CD14-positive monocyte (primary cell): ENCODE results near the gene FAM219B. TPM values are rescaled to one million over a fixed set of nuclear protein-coding genes. Genes with fewer than 3 reads are reported as not detected.

ENCODE experiments used
- DNase-seq, 3 donors: peaks; one replicate each; pipeline ENCODE4 v3.0.0-alpha.2; 2011 to 2022
- H2AFZ ChIP-seq: 2 replicates; pipeline ENCODE4 v1.6.0; 2012; ENCODE audit warnings: mild to moderate bottlenecking, low read depth, low read length, inconsistent platforms; ENCODE audit not compliant: insufficient read depth, poor library complexity, severe bottlenecking
- H3K27ac ChIP-seq, 2 donors: 1 replicate in 1 of 2; 2 replicates in 1 of 2; pipeline ENCODE4 v1.5.1; 2012 to 2013; ENCODE audit warnings: low read length in 2 of 2, control low read depth in 1 of 2, inconsistent platforms in 1 of 2, low read depth in 1 of 2, mild to moderate bottlenecking in 1 of 2
- H3K27me3 ChIP-seq, 2 donors: one replicate each; pipeline versions ENCODE4 v1.6.0 to v1.6.1; 2011 to 2013; ENCODE audit warnings: low read length in 2 of 2; ENCODE audit not compliant: control insufficient read depth in 2 of 2, insufficient read depth in 2 of 2
- H3K36me3 ChIP-seq, 2 donors: replicated peaks in 1 of 2; 1 replicate in 1 of 2; 2 replicates in 1 of 2; pipeline versions ENCODE4 v1.5.1 to v1.6.1; 2012 to 2013; ENCODE audit warnings: low read length in 2 of 2, control low read depth in 1 of 2, inconsistent platforms in 1 of 2, mild to moderate bottlenecking in 1 of 2; ENCODE audit not compliant: insufficient read depth in 2 of 2, control insufficient read depth in 1 of 2
- H3K4me1 ChIP-seq, 2 donors: 1 replicate in 1 of 2; 2 replicates in 1 of 2; pipeline versions ENCODE4 v1.5.1 to v1.6.1; 2012 to 2013; ENCODE audit warnings: low read length in 2 of 2, control low read depth in 1 of 2, inconsistent platforms in 1 of 2, mild to moderate bottlenecking in 1 of 2, moderate library complexity in 1 of 2; ENCODE audit not compliant: insufficient read depth in 2 of 2, control insufficient read depth in 1 of 2
- H3K4me2 ChIP-seq: replicated peaks from 2 replicates; pipeline ENCODE3; 2012; ENCODE audit warnings: low read length, moderate library complexity, mild to moderate bottlenecking; ENCODE audit not compliant: poor library complexity, severe bottlenecking; ENCODE audit errors: extremely low read depth
- H3K4me3 ChIP-seq, 3 experiments: fragments of 200-600 bp in 1 of 3; sonication (generic) in 1 of 3; replicated peaks in 1 of 3; 1 replicate in 2 of 3; 2 replicates in 1 of 3; pipeline ENCODE4 v1.5.1; 2011 to 2013; ENCODE audit warnings: low read length in 3 of 3, mild to moderate bottlenecking in 3 of 3, control low read depth in 2 of 3, low read depth in 2 of 3, inconsistent platforms in 1 of 3, moderate library complexity in 1 of 3
- H3K79me2 ChIP-seq: 2 replicates; pipeline ENCODE4 v1.6.0; 2012; ENCODE audit warnings: mild to moderate bottlenecking, control low read depth, inconsistent platforms, low read length, moderate library complexity; ENCODE audit not compliant: insufficient read depth
- H3K9ac ChIP-seq: 2 replicates; pipeline ENCODE4 v1.6.0; 2017; ENCODE audit warnings: low read length, mild to moderate bottlenecking; ENCODE audit not compliant: insufficient read depth, poor library complexity, severe bottlenecking
- H3K9me3 ChIP-seq, 2 donors: replicated peaks in 1 of 2; 1 replicate in 1 of 2; 2 replicates in 1 of 2; pipeline versions ENCODE4 v1.5.1 to v1.6.1; 2012 to 2013; ENCODE audit warnings: low read length in 2 of 2, control low read depth in 1 of 2; ENCODE audit not compliant: control insufficient read depth in 1 of 2, insufficient read depth in 1 of 2
- H4K20me1 ChIP-seq: 2 replicates; pipeline ENCODE4 v1.6.0; 2012; ENCODE audit warnings: mild to moderate bottlenecking, low read length, control low read depth, moderate library complexity; ENCODE audit not compliant: insufficient read depth
- H3K27ac Mint-ChIP-seq, 7 donors: one replicate each; pipeline ENCODE4 v1.8.0; 2020; ENCODE audit warnings: mild to moderate bottlenecking in 7 of 7, mixed read lengths in 7 of 7, moderate library complexity in 6 of 7, inconsistent platforms in 2 of 7
- H3K27me3 Mint-ChIP-seq, 3 donors: one replicate each; pipeline ENCODE4 v1.8.0; 2021 to 2022; ENCODE audit warnings: low read depth in 3 of 3, mild to moderate bottlenecking in 3 of 3, mixed read lengths in 3 of 3, moderate library complexity in 3 of 3, inconsistent platforms in 1 of 3
- H3K36me3 Mint-ChIP-seq, 2 donors: one replicate each; pipeline ENCODE4 v1.8.0; 2020; ENCODE audit warnings: mixed read lengths in 2 of 2, inconsistent platforms in 1 of 2, mild to moderate bottlenecking in 1 of 2
- H3K4me1 Mint-ChIP-seq: one replicate; pipeline ENCODE4 v1.8.0; 2020; ENCODE audit warnings: mild to moderate bottlenecking, mixed read lengths
- H3K4me3 Mint-ChIP-seq, 2 donors: one replicate each; pipeline ENCODE4 v1.8.0; 2020; ENCODE audit warnings: mild to moderate bottlenecking in 2 of 2, mixed read lengths in 2 of 2, moderate library complexity in 1 of 2
- H3K9me3 Mint-ChIP-seq, 7 donors: one replicate each; pipeline ENCODE4 v1.8.0; 2020 to 2022; ENCODE audit warnings: mixed read lengths in 7 of 7, mild to moderate bottlenecking in 6 of 7, moderate library complexity in 6 of 7, inconsistent platforms in 2 of 7
- WGBS: methylation state at CpG from one replicate; pipeline ENCODE4 v1.1.5; 2013; ENCODE audit warnings: missing lambda C conversion rate; ENCODE audit not compliant: insufficient coverage; 5-methylcytosine and 5-hydroxymethylcytosine counted together
- intact Hi-C, 2 donors: fragments of 100-400 bp; cut with micrococcal nuclease; formaldehyde crosslinking; loops; one replicate each; pipeline versions ENCODE4 v1.15.0 to v1.15.1; 2023
- polyA plus RNA-seq, 3 donors: library from polyadenylated mRNA; depleted of rRNA in 1 of 3; unstranded in 2 of 3; stranded (reverse) in 1 of 3; fragments of 300-500 nt in 2 of 3; fragments of >200 nt in 1 of 3; fragmentation: Illumina TruSeq in 2 of 3; gene quantifications; 1 replicate in 2 of 3; 2 replicates in 1 of 3; pipeline ENCODE4 v1.2.3, GENCODE V29; 2012 to 2021
- TF ChIP-seq, protein P1 (sequence below): fragments of 200-600 bp; IDR thresholded peaks from one replicate; pipeline ENCODE4 v1.8.0; 2022; ENCODE audit warnings: antibody characterized with exemption, mild to moderate bottlenecking

Gene FAM219B
- polyA plus RNA-seq, 3 donors: 11.7 to 53.9 (median 17.1) TPM

DNA sequence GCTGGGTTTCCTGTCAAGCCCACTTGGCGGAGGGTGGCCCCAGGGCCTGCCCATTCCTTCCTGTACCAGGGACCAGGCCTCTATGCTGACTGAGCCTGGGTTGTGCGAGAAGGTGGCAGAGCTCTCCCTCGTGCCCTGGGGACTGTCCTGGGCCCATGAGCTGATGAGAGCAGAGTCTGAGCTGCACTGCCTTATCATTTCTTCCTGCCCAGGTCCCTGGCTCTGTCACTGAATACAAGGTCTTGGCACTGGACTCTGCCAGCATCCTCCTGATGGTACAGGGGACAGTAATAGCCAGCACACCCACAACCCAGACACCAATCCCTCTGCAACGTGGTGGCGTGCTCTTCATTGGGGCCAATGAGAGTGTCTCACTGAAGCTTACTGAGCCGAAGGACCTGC is 9.3 kb downstream of the FAM219B start:
- Histone ChIP-seq H3K27ac (no peak overlapping the region), H3K27me3 (no peaks in the 10 kb centered on the region), H3K36me3 (peaks cover 45 to 70% of the 10 kb centered on the region in 2 donors), H3K79me2 (no peaks in the 10 kb centered on the region), H3K9me3 (no peaks in the 10 kb centered on the region), H3K4me2 (no peak overlapping the region), H3K4me3 (no peak overlapping the region), H3K9ac (no peak overlapping the region), H2AFZ (no peak overlapping the region), H3K4me1 (peaks cover 4 to 5% of the 10 kb centered on the region in 2 donors), H4K20me1 (peaks cover 10% of the 10 kb centered on the region)
- Mint-ChIP-seq H3K4me3 (no peak overlapping the region), H3K36me3 (peaks cover 43 to 55% of the 10 kb centered on the region in 2 donors), H3K27me3 (no peaks in the 10 kb centered on the region), H3K9me3 (no peaks in the 10 kb centered on the region), H3K4me1 (peaks cover 13% of the 10 kb centered on the region), H3K27ac (peak overlapping the region in 2 of 7 donors; percentile 13 to 50)
- 79% methylated on average over 6 of the region's 6 CpGs for WGBS
- no peak for DNase-seq
- TF ChIP-seq, protein P1, sequence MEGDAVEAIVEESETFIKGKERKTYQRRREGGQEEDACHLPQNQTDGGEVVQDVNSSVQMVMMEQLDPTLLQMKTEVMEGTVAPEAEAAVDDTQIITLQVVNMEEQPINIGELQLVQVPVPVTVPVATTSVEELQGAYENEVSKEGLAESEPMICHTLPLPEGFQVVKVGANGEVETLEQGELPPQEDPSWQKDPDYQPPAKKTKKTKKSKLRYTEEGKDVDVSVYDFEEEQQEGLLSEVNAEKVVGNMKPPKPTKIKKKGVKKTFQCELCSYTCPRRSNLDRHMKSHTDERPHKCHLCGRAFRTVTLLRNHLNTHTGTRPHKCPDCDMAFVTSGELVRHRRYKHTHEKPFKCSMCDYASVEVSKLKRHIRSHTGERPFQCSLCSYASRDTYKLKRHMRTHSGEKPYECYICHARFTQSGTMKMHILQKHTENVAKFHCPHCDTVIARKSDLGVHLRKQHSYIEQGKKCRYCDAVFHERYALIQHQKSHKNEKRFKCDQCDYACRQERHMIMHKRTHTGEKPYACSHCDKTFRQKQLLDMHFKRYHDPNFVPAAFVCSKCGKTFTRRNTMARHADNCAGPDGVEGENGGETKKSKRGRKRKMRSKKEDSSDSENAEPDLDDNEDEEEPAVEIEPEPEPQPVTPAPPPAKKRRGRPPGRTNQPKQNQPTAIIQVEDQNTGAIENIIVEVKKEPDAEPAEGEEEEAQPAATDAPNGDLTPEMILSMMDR: no peak
- intact Hi-C loops: no loop called here

DNA sequence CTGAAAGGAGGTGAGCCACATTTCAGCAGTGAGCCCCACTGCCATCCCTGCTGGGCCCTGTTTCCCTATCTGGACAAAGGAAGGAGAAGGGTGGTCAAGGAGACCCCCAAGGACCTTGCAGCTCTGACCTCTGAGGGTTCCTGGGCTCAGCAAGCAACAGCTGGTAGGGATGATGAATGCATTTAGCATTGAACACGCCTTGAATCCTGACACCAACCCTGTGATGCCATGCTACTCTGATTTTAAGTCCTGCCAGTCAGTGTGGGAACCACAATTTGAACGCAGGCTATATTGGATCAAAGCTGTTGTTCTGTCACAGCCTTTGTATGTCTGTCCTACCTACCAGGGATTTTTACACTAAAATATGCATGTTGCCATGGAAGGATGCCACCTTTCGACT is 10.3 kb downstream of the FAM219B start:
- intact Hi-C loops: no loop called here
- H3K9me3 Mint-ChIP-seq: no peaks in the 10 kb centered on the region
- no peak overlapping the region for H3K9ac ChIP-seq
- no peak overlapping the region for H3K4me3 ChIP-seq
- H3K9me3 ChIP-seq: no peaks in the 10 kb centered on the region
- 100% methylated on average over 2 of the region's 3 CpGs for WGBS
- H3K27ac Mint-ChIP-seq: no peak overlapping the region
- H3K4me1 ChIP-seq: peaks cover under 1% of the 10 kb centered on the region in 2 donors
- peaks cover 6% of the 10 kb centered on the region for H3K4me1 Mint-ChIP-seq
- no peak overlapping the region for H3K27ac ChIP-seq
- H4K20me1 ChIP-seq: peaks cover 5% of the 10 kb centered on the region
- no peak overlapping the region for H3K4me3 Mint-ChIP-seq
- TF ChIP-seq, protein P1: no peak
- peaks cover 41 to 54% of the 10 kb centered on the region in 2 donors for H3K36me3 Mint-ChIP-seq
- no peak for DNase-seq
- no peak overlapping the region for H2AFZ ChIP-seq
- H3K27me3 Mint-ChIP-seq: peaks cover 0 to 1% (median 0%) of the 10 kb centered on the region in 3 donors
- peaks cover 45 to 64% of the 10 kb centered on the region in 2 donors for H3K36me3 ChIP-seq
- no peaks in the 10 kb centered on the region for H3K27me3 ChIP-seq
- H3K79me2 ChIP-seq: no peaks in the 10 kb centered on the region
- no peak overlapping the region for H3K4me2 ChIP-seq
